Fibroblast of lung (primary cell): ENCODE results near the gene AOAH.

Source experiments
- CTCF ChIP-seq, 2 donors: IDR thresholded peaks in 1 of 2; conservative IDR thresholded peaks in 1 of 2; 1 replicate in 1 of 2; 2 replicates in 1 of 2; pipeline ENCODE4 v1.5.1; 2011 to 2012; ENCODE audit warnings: low read length in 2 of 2, control low read depth in 1 of 2, inconsistent platforms in 1 of 2, low read depth in 1 of 2, mild to moderate bottlenecking in 1 of 2
- EZH2 ChIP-seq: IDR thresholded peaks from 2 replicates; pipeline ENCODE4 v1.5.1; 2012; ENCODE audit warnings: low read length, control low read depth, mild to moderate bottlenecking; ENCODE audit errors: missing control alignments

DNA sequence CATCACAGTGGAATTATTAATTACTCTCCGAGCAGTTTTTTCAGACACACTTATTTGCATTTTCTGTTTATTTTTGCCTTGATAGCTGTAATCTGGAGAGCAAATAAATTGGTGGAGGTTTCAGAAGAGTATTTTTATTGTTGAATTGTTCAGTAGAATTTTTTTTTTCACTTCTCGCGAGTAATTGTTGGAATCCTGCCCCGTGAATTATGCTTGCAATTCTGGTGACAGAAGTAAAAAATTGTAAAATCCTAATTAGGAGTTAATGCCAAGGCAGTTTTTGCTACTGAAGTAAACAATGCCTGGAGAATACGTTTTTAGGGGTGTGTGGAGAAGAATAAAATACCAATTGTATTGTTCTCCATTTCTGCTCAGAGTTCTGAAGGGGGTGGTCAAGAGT is 88.2 kb downstream of the AOAH start:
- no peak for TF ChIP-seq EZH2
- TF ChIP-seq CTCF (conservative IDR thresholded peaks at IDR 0.05 in 1 of 2, IDR thresholded peaks at IDR 0.05 in 1 of 2; ENCODE audit: low read depth in 1 of 2, low read length in 2 of 2) = no peak
